ENCODE results near the gene EBPL.
A peak's percentile ranks its signal among the peaks of the same experiment; 100 is the strongest.

The EBPL gene

DNA sequence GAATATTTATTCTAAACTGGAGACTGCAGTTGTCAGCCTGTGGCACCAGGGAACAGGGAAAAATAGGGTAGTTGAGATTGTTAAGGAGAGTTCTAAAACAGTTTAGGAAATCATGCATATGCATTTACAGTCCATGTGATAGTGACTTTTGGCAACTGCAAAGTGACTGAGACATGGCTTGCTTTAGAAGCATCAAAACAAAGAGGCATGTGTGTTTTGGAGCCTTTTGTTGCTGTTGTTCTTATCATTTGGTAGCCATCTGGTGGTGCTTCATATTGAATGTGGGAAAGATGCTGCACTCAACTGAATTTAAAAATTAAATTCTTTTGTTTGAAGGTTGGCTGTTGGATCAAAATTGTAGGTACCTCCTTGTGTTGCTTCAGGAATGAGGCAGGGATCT lies 10.2 kb upstream of the EBPL start:
- Histone ChIP-seq H3K9me3 (ENCODE audit: control insufficient read depth in 5 of 5, low read length in 5 of 5) (no peaks in the 10 kb centered on the region), H3K27me3 (ENCODE audit: control insufficient read depth in 5 of 5, insufficient read depth in 4 of 5, low read length in 5 of 5) (no peaks in the 10 kb centered on the region), H3K36me3 (ENCODE audit: control insufficient read depth in 5 of 5, insufficient read depth in 5 of 5, low read length in 5 of 5) (peaks cover 16 to 31% (median 28%) of the 10 kb centered on the region in 5 donors), H3K9ac (ENCODE audit: low read length in 5 of 5) (no peak overlapping the region), H3K4me1 (ENCODE audit: control insufficient read depth in 5 of 5, insufficient read depth in 5 of 5, low read length in 5 of 5) (no peaks in the 10 kb centered on the region), H3K27ac (ENCODE audit: low read depth, low read length) (no peak overlapping the region), H3K4me3 (ENCODE audit: low read depth in 1 of 5, low read length in 5 of 5) (no peak overlapping the region)

DNA sequence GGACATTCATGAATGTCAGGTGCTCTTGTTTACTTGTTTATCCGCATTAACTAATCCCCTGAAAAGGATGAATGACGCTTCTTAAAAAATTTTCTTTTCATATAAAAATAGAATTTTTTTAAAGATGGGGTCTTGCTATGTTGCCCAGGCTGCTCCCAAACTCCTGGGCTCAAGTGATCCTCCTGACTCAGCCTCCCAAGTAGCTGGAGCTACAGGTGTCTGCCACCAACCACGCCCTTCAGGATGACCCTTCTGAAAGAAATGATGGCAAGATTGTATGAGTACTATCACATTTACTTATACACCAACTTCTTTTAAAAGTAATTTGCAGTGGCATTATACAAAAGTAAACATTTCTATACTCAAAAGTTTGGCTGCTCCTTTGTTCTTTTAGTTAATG lies 6.2 kb upstream of the EBPL start:
- no peaks in the 10 kb centered on the region for H3K27me3 ChIP-seq (ENCODE audit: control insufficient read depth in 5 of 5, insufficient read depth in 4 of 5, low read length in 5 of 5)
- H3K4me1 ChIP-seq (ENCODE audit: control insufficient read depth in 5 of 5, insufficient read depth in 5 of 5, low read length in 5 of 5): no peaks in the 10 kb centered on the region
- H3K4me3 ChIP-seq (ENCODE audit: low read depth in 1 of 5, low read length in 5 of 5): no peak overlapping the region
- H3K36me3 ChIP-seq (ENCODE audit: control insufficient read depth in 5 of 5, insufficient read depth in 5 of 5, low read length in 5 of 5): peaks cover 11 to 18% (median 13%) of the 10 kb centered on the region in 5 donors
- H3K9me3 ChIP-seq (ENCODE audit: control insufficient read depth in 5 of 5, low read length in 5 of 5): no peaks in the 10 kb centered on the region
- no peak overlapping the region for H3K9ac ChIP-seq (ENCODE audit: low read length in 5 of 5)
- no peak overlapping the region for H3K27ac ChIP-seq (ENCODE audit: low read depth, low read length)

DNA sequence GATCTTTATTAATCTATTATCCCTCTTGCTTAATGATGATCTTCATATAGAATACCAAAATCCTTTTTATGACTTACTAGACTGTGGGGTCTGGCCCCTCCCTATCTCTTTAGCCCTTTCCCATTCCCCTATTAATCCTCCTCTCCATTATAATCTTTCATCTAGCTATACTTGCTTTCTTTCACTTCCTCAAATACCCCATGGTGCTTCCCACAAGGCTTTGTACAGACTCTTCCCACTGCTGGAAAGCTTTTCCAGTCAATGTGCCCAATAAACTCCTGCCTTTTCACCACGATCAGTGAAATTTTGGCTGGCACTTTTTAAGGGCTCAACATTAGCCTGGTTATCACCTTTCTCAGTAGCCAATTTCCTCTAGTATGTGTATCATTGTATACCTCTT lies 3.2 kb upstream of the EBPL start:
- Histone ChIP-seq H3K4me1 (ENCODE audit: control insufficient read depth in 5 of 5, insufficient read depth in 5 of 5, low read length in 5 of 5) (peaks cover 0 to 15% (median 13%) of the 10 kb centered on the region in 5 donors), H3K9ac (ENCODE audit: low read length in 5 of 5) (no peak overlapping the region), H3K27ac (ENCODE audit: low read depth, low read length) (no peak overlapping the region), H3K36me3 (ENCODE audit: control insufficient read depth in 5 of 5, insufficient read depth in 5 of 5, low read length in 5 of 5) (peaks cover 0 to 4% (median 0%) of the 10 kb centered on the region in 5 donors), H3K27me3 (ENCODE audit: control insufficient read depth in 5 of 5, insufficient read depth in 4 of 5, low read length in 5 of 5) (no peaks in the 10 kb centered on the region), H3K4me3 (ENCODE audit: low read depth in 1 of 5, low read length in 5 of 5) (no peak overlapping the region), H3K9me3 (ENCODE audit: control insufficient read depth in 5 of 5, low read length in 5 of 5) (no peaks in the 10 kb centered on the region)

DNA sequence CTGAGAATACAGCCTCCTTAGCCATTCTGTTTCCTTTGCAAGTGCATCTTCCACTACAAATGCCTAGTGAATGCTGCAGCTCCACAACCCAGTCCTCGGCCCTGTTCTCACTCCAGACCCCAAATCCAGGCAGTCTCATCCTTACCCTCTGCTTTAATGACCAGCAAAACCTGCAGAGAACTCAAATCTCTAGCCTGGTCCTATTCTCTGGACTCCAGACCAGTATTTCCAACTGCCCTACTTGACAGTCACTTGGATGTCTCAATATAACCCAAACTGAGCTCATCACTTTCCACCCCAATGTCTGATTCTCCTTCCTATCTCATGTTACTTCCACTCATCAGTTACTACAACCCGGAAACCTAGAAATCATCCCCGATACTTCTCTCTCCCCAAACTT lies 2.6 kb upstream of the EBPL start:
- no peak overlapping the region for H3K27ac ChIP-seq (ENCODE audit: low read depth, low read length)
- H3K4me3 ChIP-seq (ENCODE audit: low read depth in 1 of 5, low read length in 5 of 5): no peak overlapping the region
- H3K9ac ChIP-seq (ENCODE audit: low read length in 5 of 5): no peak overlapping the region
- H3K36me3 ChIP-seq (ENCODE audit: control insufficient read depth in 5 of 5, insufficient read depth in 5 of 5, low read length in 5 of 5): peaks cover 0 to 4% (median 0%) of the 10 kb centered on the region in 5 donors
- no peaks in the 10 kb centered on the region for H3K9me3 ChIP-seq (ENCODE audit: control insufficient read depth in 5 of 5, low read length in 5 of 5)
- peaks cover 0 to 15% (median 13%) of the 10 kb centered on the region in 5 donors for H3K4me1 ChIP-seq (ENCODE audit: control insufficient read depth in 5 of 5, insufficient read depth in 5 of 5, low read length in 5 of 5)
- no peaks in the 10 kb centered on the region for H3K27me3 ChIP-seq (ENCODE audit: control insufficient read depth in 5 of 5, insufficient read depth in 4 of 5, low read length in 5 of 5)

DNA sequence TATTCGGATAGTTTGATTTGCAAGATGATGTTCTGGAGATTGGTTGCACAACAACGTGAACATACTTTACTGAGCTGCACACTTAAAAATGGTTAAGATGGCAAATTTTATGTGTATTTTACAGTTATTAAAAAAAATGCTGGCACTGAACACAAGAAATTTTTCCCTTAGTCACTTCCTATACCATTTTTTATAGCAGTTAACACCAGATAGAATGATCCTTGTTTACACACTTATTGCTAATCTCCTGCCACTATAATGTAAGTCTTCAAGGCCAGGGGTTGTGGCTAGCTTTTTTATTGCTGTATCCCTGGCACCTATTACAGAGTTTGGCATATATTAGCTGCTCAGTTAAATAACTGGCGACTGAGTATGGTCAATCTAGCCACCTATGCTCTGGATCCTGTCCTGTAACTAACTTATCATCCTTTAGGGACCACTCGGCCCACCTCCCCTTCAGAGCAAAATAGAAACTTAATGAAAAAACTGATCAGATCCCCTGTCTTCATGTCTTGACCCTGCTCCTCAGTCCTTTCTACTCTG lies 2.0 kb upstream of the EBPL start:
- Histone ChIP-seq H3K27me3 (ENCODE audit: control insufficient read depth in 5 of 5, insufficient read depth in 4 of 5, low read length in 5 of 5) (no peaks in the 10 kb centered on the region), H3K9ac (ENCODE audit: low read length in 5 of 5) (no peak overlapping the region), H3K27ac (ENCODE audit: low read depth, low read length) (no peak overlapping the region), H3K4me1 (ENCODE audit: control insufficient read depth in 5 of 5, insufficient read depth in 5 of 5, low read length in 5 of 5) (peaks cover 0 to 15% (median 13%) of the 10 kb centered on the region in 5 donors), H3K36me3 (ENCODE audit: control insufficient read depth in 5 of 5, insufficient read depth in 5 of 5, low read length in 5 of 5) (peaks cover 0 to 2% (median 0%) of the 10 kb centered on the region in 5 donors), H3K4me3 (ENCODE audit: low read depth in 1 of 5, low read length in 5 of 5) (no peak overlapping the region), H3K9me3 (ENCODE audit: control insufficient read depth in 5 of 5, low read length in 5 of 5) (no peaks in the 10 kb centered on the region)

DNA sequence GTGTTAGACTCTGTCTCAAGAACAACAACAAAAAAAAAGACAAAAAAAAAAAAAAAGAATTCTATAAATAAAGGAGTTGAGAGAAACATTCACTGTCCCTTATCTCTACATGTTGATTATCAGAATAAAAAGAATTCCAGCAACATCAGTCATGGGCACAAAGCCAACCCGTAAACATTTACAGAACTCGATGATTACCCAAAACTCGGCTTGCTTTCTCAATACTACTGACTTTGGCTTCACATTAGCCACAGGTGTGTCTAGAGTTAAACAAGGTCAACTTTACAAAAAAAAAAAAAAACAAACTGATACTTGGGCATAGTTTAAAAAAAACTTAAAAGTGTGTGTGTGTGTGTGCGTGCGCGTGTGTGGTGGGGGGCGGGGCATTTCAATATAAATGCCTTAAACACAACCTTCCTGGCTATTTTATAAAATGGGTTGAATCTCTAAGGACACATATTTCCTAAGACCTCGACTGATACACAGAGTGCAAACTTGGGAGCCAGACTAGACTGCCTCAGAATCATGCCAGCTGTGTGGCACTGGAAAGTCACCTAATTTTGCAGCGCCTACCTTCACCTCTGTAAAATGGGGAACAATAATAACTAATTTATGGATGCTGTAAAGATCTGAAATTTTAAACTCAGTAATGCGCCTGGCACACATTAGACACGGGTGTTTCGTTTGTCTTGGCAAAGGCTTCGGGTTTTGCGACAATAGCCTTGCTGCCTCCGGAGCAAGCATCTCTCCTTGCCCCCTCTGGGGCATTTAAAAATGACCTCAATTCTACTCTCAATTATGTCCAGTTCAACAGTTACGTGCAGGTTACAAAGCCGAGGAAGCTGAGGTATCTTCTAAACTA lies 922 bp downstream of the EBPL start:
- H3K36me3 ChIP-seq (ENCODE audit: control insufficient read depth in 5 of 5, insufficient read depth in 5 of 5, low read length in 5 of 5): peaks cover 0 to 10% (median 0%) of the 10 kb centered on the region in 5 donors
- peak overlapping the region; percentile 73 to 87 (median 85) for H3K4me3 ChIP-seq (ENCODE audit: low read depth in 1 of 5, low read length in 5 of 5)
- no peaks in the 10 kb centered on the region for H3K9me3 ChIP-seq (ENCODE audit: control insufficient read depth in 5 of 5, low read length in 5 of 5)
- H3K27me3 ChIP-seq (ENCODE audit: control insufficient read depth in 5 of 5, insufficient read depth in 4 of 5, low read length in 5 of 5): no peaks in the 10 kb centered on the region
- peak overlapping the region in 4 of 5 donors; percentile 46 to 78 (median 68) for H3K9ac ChIP-seq (ENCODE audit: low read length in 5 of 5)
- H3K27ac ChIP-seq (ENCODE audit: low read depth, low read length): peak overlapping the region; percentile 44
- H3K4me1 ChIP-seq (ENCODE audit: control insufficient read depth in 5 of 5, insufficient read depth in 5 of 5, low read length in 5 of 5): peaks cover 0 to 15% (median 13%) of the 10 kb centered on the region in 5 donors

DNA sequence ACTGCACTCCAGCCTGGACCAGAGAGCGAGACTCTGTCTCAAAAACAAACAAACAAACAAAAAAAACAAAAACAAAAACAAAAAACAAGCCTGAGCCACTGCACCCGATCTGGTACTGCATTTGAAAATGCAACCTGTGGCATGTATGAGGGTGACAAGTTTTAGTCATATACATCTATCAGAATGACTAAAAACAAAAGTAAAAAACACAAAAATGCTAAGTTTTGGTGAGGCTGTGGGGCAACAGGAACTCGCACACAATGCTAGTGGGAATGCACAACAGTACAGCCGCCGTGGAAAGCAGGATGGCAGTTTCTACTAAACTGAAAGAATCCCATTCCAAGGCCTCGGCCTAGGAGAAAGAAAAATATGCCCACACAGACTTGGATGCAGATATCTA lies 7.8 kb downstream of the EBPL start:
- Histone ChIP-seq H3K27me3 (ENCODE audit: control insufficient read depth in 5 of 5, insufficient read depth in 4 of 5, low read length in 5 of 5) (no peaks in the 10 kb centered on the region), H3K9me3 (ENCODE audit: control insufficient read depth in 5 of 5, low read length in 5 of 5) (no peaks in the 10 kb centered on the region), H3K4me1 (ENCODE audit: control insufficient read depth in 5 of 5, insufficient read depth in 5 of 5, low read length in 5 of 5) (no peaks in the 10 kb centered on the region), H3K36me3 (ENCODE audit: control insufficient read depth in 5 of 5, insufficient read depth in 5 of 5, low read length in 5 of 5) (peaks cover 0 to 10% (median 0%) of the 10 kb centered on the region in 5 donors), H3K4me3 (ENCODE audit: low read depth in 1 of 5, low read length in 5 of 5) (no peak overlapping the region), H3K9ac (ENCODE audit: low read length in 5 of 5) (no peak overlapping the region), H3K27ac (ENCODE audit: low read depth, low read length) (no peak overlapping the region)

DNA sequence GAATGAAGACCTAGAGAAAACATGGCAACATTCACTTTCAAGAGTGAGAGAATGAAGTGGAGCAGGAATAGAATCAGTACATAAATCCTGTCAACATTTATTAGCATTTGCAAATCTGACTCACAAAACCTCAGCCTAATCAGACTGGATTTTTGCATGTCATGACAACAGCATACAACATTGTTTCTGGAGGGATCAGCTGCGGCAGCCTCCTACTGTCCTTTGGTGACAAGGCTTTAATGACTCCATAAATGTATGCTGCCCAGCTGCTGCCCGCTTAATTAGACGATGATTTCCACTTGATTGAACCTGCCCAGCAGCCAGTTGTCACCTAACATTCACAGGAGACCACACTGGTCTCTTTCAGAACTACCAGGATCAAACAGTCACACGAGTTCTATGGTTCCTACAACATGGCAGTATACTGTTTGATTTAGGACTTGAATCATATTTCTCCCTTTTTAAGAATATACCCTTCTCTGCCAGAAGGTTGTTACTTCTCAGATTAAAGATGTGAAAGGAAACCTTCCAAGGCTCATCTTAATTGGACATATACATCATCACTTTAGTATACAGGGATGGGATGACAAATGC lies 9.3 kb downstream of the EBPL start:
- H3K27ac ChIP-seq (ENCODE audit: low read depth, low read length): no peak overlapping the region
- no peaks in the 10 kb centered on the region for H3K9me3 ChIP-seq (ENCODE audit: control insufficient read depth in 5 of 5, low read length in 5 of 5)
- no peaks in the 10 kb centered on the region for H3K4me1 ChIP-seq (ENCODE audit: control insufficient read depth in 5 of 5, insufficient read depth in 5 of 5, low read length in 5 of 5)
- no peaks in the 10 kb centered on the region for H3K27me3 ChIP-seq (ENCODE audit: control insufficient read depth in 5 of 5, insufficient read depth in 4 of 5, low read length in 5 of 5)
- H3K36me3 ChIP-seq (ENCODE audit: control insufficient read depth in 5 of 5, insufficient read depth in 5 of 5, low read length in 5 of 5): peaks cover 0 to 4% (median 0%) of the 10 kb centered on the region in 5 donors
- no peak overlapping the region for H3K9ac ChIP-seq (ENCODE audit: low read length in 5 of 5)
- no peak overlapping the region for H3K4me3 ChIP-seq (ENCODE audit: low read depth in 1 of 5, low read length in 5 of 5)

DNA sequence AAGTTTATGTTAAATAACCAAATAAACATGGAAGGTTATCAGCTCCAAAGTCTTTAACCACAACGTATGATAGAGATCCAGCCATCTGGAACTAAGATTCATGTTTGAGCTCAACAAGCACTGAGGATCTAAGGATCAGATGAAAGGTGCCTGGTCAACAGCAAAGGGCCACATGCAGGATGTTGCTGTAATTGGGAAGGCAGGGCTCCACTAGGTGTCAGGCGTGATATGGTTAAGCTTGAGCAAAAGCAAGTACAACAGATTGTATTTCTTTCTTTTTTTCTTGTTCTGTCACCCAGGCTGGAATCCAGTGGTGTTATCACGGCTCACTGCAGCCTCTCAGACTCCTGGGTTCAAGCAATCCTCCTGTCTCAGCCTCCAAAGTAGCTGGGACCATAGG lies 12.0 kb downstream of the EBPL start:
- Histone ChIP-seq H3K9ac (ENCODE audit: low read length in 5 of 5) (no peak overlapping the region), H3K4me1 (ENCODE audit: control insufficient read depth in 5 of 5, insufficient read depth in 5 of 5, low read length in 5 of 5) (no peaks in the 10 kb centered on the region), H3K4me3 (ENCODE audit: low read depth in 1 of 5, low read length in 5 of 5) (no peak overlapping the region), H3K9me3 (ENCODE audit: control insufficient read depth in 5 of 5, low read length in 5 of 5) (no peaks in the 10 kb centered on the region), H3K36me3 (ENCODE audit: control insufficient read depth in 5 of 5, insufficient read depth in 5 of 5, low read length in 5 of 5) (peaks cover 0 to 5% (median 0%) of the 10 kb centered on the region in 5 donors), H3K27me3 (ENCODE audit: control insufficient read depth in 5 of 5, insufficient read depth in 4 of 5, low read length in 5 of 5) (no peaks in the 10 kb centered on the region), H3K27ac (ENCODE audit: low read depth, low read length) (no peak overlapping the region)

Measured in subcutaneous abdominal adipose tissue (tissue), 5 donors.